Left kidney (tissue), 2 donors: Measurements from ENCODE around the gene PDZD2. TPM values are rescaled to one million over a fixed set of nuclear protein-coding genes. Genes with fewer than 3 reads are reported as not detected.
A peak's percentile ranks its signal among the peaks of the same experiment; 100 is the strongest.

Experiments
- DNase-seq: peaks from one replicate; pipeline ENCODE4 v3.0.0-alpha.2; 2013
- polyA plus RNA-seq: library from polyadenylated mRNA; unstranded; fragments of 120-200 nt; gene quantifications from one replicate; pipeline ENCODE4 v1.2.1, GENCODE V29; 2013; ENCODE audit not compliant: insufficient read length

The PDZD2 gene
- polyA plus RNA-seq, 1 donor, result 22.1 TPM

GRCh38 chr5:31867219-31867618 lies 228.3 kb downstream of the PDZD2 start:
- DNase-seq, result no peak

- DNase-seq, result no peak
These were observed 241.5 kb downstream of the PDZD2 start for GRCh38 chr5:31880449-31880848.

DNA sequence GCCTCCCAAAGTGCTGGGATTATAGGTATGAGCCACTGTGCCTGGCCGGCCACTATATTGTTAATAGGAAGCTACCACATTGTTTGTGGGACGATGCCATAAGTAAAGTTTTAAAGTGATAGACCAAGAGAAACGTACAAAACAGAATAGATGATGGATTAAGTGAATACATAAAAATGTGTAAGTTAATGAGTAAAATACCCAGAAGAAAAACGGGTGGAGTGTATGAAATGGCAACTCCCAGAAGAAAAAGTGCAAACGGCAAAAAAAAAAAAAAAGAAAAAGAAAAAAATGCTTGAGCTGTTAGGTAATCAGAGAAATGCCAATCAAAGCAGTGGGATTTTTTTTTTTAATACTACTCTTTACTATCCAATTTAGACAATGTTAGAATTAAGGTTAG lies 246.0 kb downstream of the PDZD2 start:
- no peak for DNase-seq

GRCh38 chr5:31886206-31886605 lies 247.3 kb downstream of the PDZD2 start:
- DNase-seq, result no peak

GRCh38 chr5:31887556-31887955 lies 248.6 kb downstream of the PDZD2 start:
- no peak for DNase-seq

DNA sequence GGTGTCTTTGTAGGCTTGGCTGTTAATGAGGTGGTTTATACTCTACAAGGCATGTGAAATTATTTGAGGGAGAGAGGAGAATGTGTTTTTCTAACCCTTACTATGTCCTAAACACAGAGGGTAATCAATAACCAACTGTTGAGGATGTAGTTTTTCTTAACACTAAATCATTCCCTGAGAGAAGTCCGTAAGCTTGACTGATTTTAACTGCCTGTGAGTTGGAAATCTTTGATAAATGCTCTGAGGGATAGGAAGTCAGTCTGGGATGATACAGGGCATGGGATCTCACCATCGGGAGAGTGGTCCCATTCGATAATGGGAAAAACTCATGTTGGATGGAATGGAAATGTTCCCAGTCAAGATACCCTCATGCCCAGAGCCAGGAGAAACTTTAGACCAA lies 249.6 kb downstream of the PDZD2 start:
- peak; percentile 59 for DNase-seq

DNA sequence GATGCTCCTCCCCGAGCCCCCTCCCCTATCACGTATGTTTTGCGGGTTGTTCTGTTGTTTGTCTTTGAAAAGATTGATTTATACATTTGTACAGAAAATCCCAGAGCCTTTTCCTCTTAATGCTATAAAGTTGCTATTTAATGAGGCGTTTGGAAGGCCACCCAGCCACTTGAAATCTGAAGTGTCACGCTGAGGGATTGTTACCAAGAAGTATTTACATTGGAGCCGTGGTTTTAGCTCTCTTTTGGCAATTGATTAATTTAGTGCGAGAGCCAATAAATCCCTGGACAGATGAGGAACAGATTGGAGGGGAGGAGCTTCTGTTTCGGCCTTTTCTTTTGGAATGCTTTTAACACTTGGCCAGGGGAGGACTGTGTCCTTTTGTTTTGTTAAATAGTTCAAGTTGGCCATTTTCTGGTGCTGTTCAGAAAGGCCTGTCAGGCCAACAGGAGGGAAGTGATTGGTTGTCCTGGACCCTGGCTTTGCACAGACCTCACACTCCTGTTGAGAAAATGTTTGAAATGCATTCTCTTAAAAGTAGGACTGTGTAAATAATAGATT lies 250.2 kb downstream of the PDZD2 start:
- DNase-seq, result peak; percentile 89

GRCh38 chr5:31890046-31890445 lies 251.1 kb downstream of the PDZD2 start:
- DNase-seq, result peak; percentile 69

- no peak for DNase-seq
These were observed 255.2 kb downstream of the PDZD2 start for GRCh38 chr5:31894141-31894540.

GRCh38 chr5:31895199-31895820 lies 256.4 kb downstream of the PDZD2 start:
- no peak for DNase-seq

DNA sequence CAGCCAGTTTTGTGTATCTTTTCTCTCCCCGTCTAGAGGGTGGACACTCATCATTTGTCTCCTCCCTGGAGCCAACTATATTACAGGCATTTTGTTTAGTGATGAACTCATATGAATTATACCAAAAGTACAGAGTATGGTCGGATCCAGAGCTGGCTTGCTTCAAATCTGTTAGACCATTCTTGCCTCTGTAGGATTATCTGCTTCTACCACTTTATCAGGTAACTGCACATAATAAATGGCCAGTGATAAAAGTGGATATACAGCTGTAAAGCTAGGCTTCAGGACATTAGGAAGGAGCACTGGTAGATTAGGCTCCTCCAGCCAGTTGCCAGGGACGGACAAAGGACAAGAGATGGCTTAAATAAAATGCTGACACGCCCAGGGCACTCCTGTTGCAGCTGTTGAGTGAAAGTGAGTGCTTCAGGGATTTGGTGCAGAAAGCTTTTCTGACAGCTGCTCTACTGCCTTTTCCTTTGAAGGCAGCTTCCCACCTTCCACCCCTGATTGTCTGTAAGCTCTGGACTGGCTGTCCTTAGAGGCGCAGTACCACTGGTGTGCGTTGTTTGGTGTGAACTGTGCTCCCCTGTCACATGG lies 259.2 kb downstream of the PDZD2 start:
- DNase-seq, result no peak

GRCh38 chr5:31900296-31900865 lies 261.4 kb downstream of the PDZD2 start:
- DNase-seq, result no peak

GRCh38 chr5:31901807-31902530 lies 263.0 kb downstream of the PDZD2 start:
- DNase-seq, result no peak

DNA sequence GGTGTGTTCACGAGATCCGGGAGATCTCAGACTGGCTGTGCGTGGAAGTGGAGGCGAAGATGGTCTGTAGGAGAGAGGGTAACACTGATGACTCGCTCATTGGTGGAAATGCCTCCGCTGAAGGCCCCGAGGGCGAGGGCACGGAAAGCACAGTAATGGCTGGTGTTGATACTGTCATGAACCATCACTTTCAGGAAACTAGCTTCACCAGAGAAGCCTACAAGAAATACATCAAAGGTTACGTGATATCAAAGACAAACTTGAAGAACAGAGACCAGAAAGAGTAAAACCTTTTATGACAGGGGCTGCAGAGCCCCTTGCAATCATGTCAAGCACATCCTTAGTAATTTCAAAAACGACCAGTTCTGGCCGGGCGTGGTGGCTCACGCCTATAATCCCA lies 269.5 kb downstream of the PDZD2 start:
- DNase-seq, result no peak

- DNase-seq, result no peak
These were observed 270.1 kb downstream of the PDZD2 start for GRCh38 chr5:31909073-31909472.

- DNase-seq, result no peak
These were observed 272.6 kb downstream of the PDZD2 start for GRCh38 chr5:31911291-31912265.

GRCh38 chr5:31913808-31914207 lies 274.9 kb downstream of the PDZD2 start:
- no peak for DNase-seq

GRCh38 chr5:31916327-31916726 lies 277.4 kb downstream of the PDZD2 start:
- no peak for DNase-seq

GRCh38 chr5:31918739-31919138 lies 279.8 kb downstream of the PDZD2 start:
- no peak for DNase-seq

DNA sequence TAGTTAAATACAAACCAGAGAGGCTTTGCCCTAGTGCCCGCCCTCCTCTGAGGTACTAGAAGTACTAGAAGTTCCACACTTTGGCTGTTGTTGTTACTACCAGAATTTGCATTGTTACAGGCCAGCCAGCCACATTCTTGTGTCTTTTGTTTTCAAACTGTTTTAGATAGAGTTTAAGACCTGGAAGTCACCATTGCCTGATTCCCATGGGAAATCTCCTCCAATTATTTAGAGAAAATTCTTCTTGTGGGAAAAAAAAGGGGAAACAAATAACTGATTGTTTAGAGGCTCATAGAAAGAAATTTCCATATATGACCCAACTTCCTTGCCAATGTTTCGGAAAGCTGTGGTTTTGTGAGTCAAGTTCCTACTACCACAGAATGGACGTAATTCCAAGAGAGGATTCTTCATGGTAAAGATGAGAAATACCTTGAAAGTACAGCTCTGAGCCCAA lies 282.9 kb downstream of the PDZD2 start:
- no peak for DNase-seq

GRCh38 chr5:31924005-31924404 lies 285.1 kb downstream of the PDZD2 start:
- DNase-seq, result no peak

GRCh38 chr5:31931874-31932273 lies 292.9 kb downstream of the PDZD2 start:
- DNase-seq, result no peak
